Esophagus (tissue), 2 donors: ENCODE results near the gene TMEM117. TPM values are rescaled to one million over a fixed set of nuclear protein-coding genes. Genes with fewer than 3 reads are reported as not detected.

ENCODE experiments used
- H3K27ac ChIP-seq, 2 donors: one replicate each; pipeline ENCODE4 v1.5.1; 2013; ENCODE audit warnings: low read depth in 2 of 2, mild to moderate bottlenecking in 2 of 2, inconsistent platforms in 1 of 2, low read length in 1 of 2, moderate library complexity in 1 of 2
- H3K27me3 ChIP-seq, 2 donors: one replicate each; pipeline ENCODE4 v1.6.1; 2013; ENCODE audit warnings: low read length in 2 of 2, control low read depth in 1 of 2, mild to moderate bottlenecking in 1 of 2; ENCODE audit not compliant: insufficient read depth in 2 of 2, control insufficient read depth in 1 of 2
- H3K36me3 ChIP-seq, 2 donors: one replicate each; pipeline ENCODE4 v1.6.1; 2013; ENCODE audit warnings: low read length in 1 of 2; ENCODE audit not compliant: control insufficient read depth in 2 of 2, insufficient read depth in 2 of 2
- H3K4me1 ChIP-seq, 2 donors: one replicate each; pipeline ENCODE4 v1.6.1; 2013; ENCODE audit warnings: low read length in 1 of 2; ENCODE audit not compliant: control insufficient read depth in 2 of 2, insufficient read depth in 2 of 2
- H3K4me3 ChIP-seq, 2 donors: one replicate each; pipeline ENCODE4 v1.5.1; 2013; ENCODE audit warnings: low read length in 2 of 2, mild to moderate bottlenecking in 2 of 2, low read depth in 1 of 2, moderate library complexity in 1 of 2
- H3K9me3 ChIP-seq, 2 donors: one replicate each; pipeline ENCODE4 v1.6.1; 2013; ENCODE audit warnings: mild to moderate bottlenecking in 2 of 2, low read depth in 1 of 2, low read length in 1 of 2, moderate library complexity in 1 of 2; ENCODE audit not compliant: control insufficient read depth in 2 of 2, insufficient read depth in 1 of 2
- WGBS, 2 donors: extraction: QIAGEN DNeasy Blood & Tissue Kit; methylation state at CpG; one replicate each; pipeline ENCODE4 v1.1.7; 2013; 5-methylcytosine and 5-hydroxymethylcytosine counted together
- polyA plus RNA-seq, 2 donors: library from polyadenylated mRNA; stranded (reverse); fragments of 200-250 nt; gene quantifications; one replicate each; pipeline ENCODE4 v1.2.3, GENCODE V29; 2013
- donor health status: healthy with polysubstance abuse.
- donor health status: Bipolar disorder and iron deficiency.

Gene TMEM117
- polyA plus RNA-seq, 2 donors, result 5.2 to 6.6 TPM

GRCh38 chr12:43968736-43969135 lies 132.9 kb downstream of the TMEM117 start:
- no peaks in the 10 kb centered on the region for H3K9me3 ChIP-seq
- 82 to 83% methylated on average over 4 of the region's 4 CpGs for WGBS, 2 donors
- H3K27me3 ChIP-seq, result no peaks in the 10 kb centered on the region
- H3K4me1 ChIP-seq, result no peaks in the 10 kb centered on the region
- peaks cover 0 to 3% of the 10 kb centered on the region in 2 donors for H3K36me3 ChIP-seq
- H3K27ac ChIP-seq, result no peak overlapping the region
- H3K4me3 ChIP-seq, result no peak overlapping the region

- peaks cover 0 to 3% of the 10 kb centered on the region in 2 donors for H3K36me3 ChIP-seq
- H3K4me3 ChIP-seq, result no peak overlapping the region
- no peaks in the 10 kb centered on the region for H3K4me1 ChIP-seq
- H3K27ac ChIP-seq, result no peak overlapping the region
- WGBS, 2 donors, result 51 to 72% methylated on average over 2 of the region's 2 CpGs
- no peaks in the 10 kb centered on the region for H3K27me3 ChIP-seq
- H3K9me3 ChIP-seq, result no peaks in the 10 kb centered on the region
These were observed 134.0 kb downstream of the TMEM117 start for GRCh38 chr12:43969882-43970281.

- 57 to 79% methylated on average over 2 of the region's 2 CpGs for WGBS, 2 donors
- no peaks in the 10 kb centered on the region for H3K9me3 ChIP-seq
- no peak overlapping the region for H3K27ac ChIP-seq
- no peak overlapping the region for H3K4me3 ChIP-seq
- H3K27me3 ChIP-seq, result no peaks in the 10 kb centered on the region
- no peaks in the 10 kb centered on the region for H3K4me1 ChIP-seq
- peaks cover 0 to 3% of the 10 kb centered on the region in 2 donors for H3K36me3 ChIP-seq
These were observed 137.5 kb downstream of the TMEM117 start for GRCh38 chr12:43973385-43973784.

DNA sequence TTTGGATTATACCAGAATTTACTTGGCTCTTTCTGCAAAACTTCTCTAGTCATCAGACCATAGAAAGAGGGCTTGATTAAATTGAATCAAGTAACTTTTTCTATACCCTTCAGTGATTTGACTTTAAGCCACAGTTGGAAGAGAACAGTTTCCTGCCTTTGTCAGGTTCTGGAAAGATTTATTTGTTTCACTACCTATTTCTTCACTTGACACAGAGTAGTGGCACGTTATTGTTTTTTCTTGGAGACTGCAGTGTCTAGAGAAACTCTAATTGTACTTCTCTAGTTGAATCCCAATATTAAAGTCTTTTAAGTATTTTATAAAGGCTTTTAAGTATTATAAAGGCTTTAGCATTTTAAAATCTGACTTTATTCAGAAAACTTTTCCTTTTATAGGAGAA lies 138.1 kb downstream of the TMEM117 start:
- Histone ChIP-seq H3K27ac (no peak overlapping the region), H3K4me1 (no peaks in the 10 kb centered on the region), H3K9me3 (no peaks in the 10 kb centered on the region), H3K4me3 (no peak overlapping the region), H3K36me3 (peaks cover 0 to 3% of the 10 kb centered on the region in 2 donors), H3K27me3 (no peaks in the 10 kb centered on the region)
- 33 to 39% methylated on average over 1 of the region's 1 CpG for WGBS, 2 donors

- H3K27ac ChIP-seq, result no peak overlapping the region
- WGBS, 2 donors, result 74 to 82% methylated on average over 3 of the region's 3 CpGs
These were observed 140.1 kb downstream of the TMEM117 start for GRCh38 chr12:43976027-43976426.

GRCh38 chr12:43978556-43978955 lies 142.7 kb downstream of the TMEM117 start:
- no peak overlapping the region for H3K27ac ChIP-seq
- no peaks in the 10 kb centered on the region for H3K4me1 ChIP-seq
- H3K36me3 ChIP-seq, result no peaks in the 10 kb centered on the region
- H3K27me3 ChIP-seq, result no peaks in the 10 kb centered on the region
- WGBS, 2 donors, result 82 to 92% methylated on average over 2 of the region's 2 CpGs
- H3K4me3 ChIP-seq, result no peak overlapping the region
- peaks cover 0 to 2% of the 10 kb centered on the region in 2 donors for H3K9me3 ChIP-seq

More at GRCh38 chr12:43976027-43976426, 140.1 kb downstream of the TMEM117 start:
- Histone ChIP-seq H3K4me3 (no peak overlapping the region), H3K9me3 (peaks cover 0 to 2% of the 10 kb centered on the region in 2 donors), H3K27me3 (no peaks in the 10 kb centered on the region), H3K36me3 (peaks cover 0 to 3% of the 10 kb centered on the region in 2 donors), H3K4me1 (no peaks in the 10 kb centered on the region)

DNA sequence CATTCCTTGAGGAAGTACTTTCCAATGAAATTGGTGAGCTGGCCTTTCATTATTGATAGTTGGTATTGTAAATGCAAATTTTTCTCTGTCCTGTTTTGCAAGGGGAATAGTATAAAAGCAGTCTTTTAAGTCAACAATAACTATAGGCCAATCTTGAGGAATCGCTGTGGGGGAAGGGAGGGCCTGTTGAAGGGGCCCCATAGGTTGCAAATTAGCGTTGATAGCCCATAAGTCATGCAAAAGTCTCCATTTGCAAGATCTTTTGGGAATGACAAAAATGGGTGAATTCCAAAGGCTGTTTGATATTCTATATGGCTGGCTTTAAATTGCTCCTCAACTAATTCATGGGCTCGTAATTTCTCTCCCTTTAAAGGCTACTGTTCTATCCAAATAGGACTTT lies 143.6 kb downstream of the TMEM117 start:
- H3K27ac ChIP-seq, result no peak overlapping the region
- no peaks in the 10 kb centered on the region for H3K4me1 ChIP-seq
- H3K4me3 ChIP-seq, result no peak overlapping the region
- H3K9me3 ChIP-seq, result peaks cover 0 to 2% of the 10 kb centered on the region in 2 donors
- H3K27me3 ChIP-seq, result no peaks in the 10 kb centered on the region
- WGBS, 2 donors, result 85 to 89% methylated on average over 3 of the region's 3 CpGs
- H3K36me3 ChIP-seq, result no peaks in the 10 kb centered on the region

GRCh38 chr12:43980627-43981191 lies 144.8 kb downstream of the TMEM117 start:
- Histone ChIP-seq H3K27ac (no peak overlapping the region), H3K36me3 (no peaks in the 10 kb centered on the region)
- 77 to 95% methylated on average over 6 of the region's 6 CpGs for whole genome bisulfite sequencing, 2 donors

GRCh38 chr12:43981726-43982125 lies 145.8 kb downstream of the TMEM117 start:
- peaks cover 0 to 2% of the 10 kb centered on the region in 2 donors for H3K9me3 ChIP-seq
- no peaks in the 10 kb centered on the region for H3K36me3 ChIP-seq
- no peaks in the 10 kb centered on the region for H3K4me1 ChIP-seq
- H3K27me3 ChIP-seq, result no peaks in the 10 kb centered on the region
- no peak overlapping the region for H3K4me3 ChIP-seq
- H3K27ac ChIP-seq, result no peak overlapping the region

More at GRCh38 chr12:43980627-43981191, 144.8 kb downstream of the TMEM117 start:
- no peaks in the 10 kb centered on the region for H3K4me1 ChIP-seq
- H3K4me3 ChIP-seq, result no peak overlapping the region
- H3K9me3 ChIP-seq, result peaks cover 0 to 2% of the 10 kb centered on the region in 2 donors
- H3K27me3 ChIP-seq, result no peaks in the 10 kb centered on the region

DNA sequence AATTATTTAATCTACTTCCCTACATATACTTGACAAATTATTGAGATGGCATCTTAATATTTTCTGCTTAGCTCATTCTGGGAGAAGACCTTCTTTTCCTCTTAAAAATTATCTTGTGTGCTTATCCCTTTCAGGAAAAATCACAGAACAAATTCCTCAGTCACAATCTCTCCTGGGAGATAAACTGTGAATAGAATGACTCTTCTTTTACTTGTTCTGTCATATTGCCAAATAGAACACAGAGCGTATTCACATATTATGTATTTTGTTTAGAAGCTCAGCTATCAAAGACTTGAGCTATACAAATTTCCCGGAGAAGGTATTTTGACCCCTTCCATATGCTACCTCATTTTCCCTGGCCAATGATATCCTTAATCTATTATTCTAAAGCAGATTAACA lies 146.7 kb downstream of the TMEM117 start:
- no peaks in the 10 kb centered on the region for H3K27me3 ChIP-seq

More for the DNA sequence above, 146.7 kb downstream of the TMEM117 start:
- no peak overlapping the region for H3K4me3 ChIP-seq
- H3K36me3 ChIP-seq, result no peaks in the 10 kb centered on the region
- peaks cover 0 to 2% of the 10 kb centered on the region in 2 donors for H3K9me3 ChIP-seq
- H3K4me1 ChIP-seq, result no peaks in the 10 kb centered on the region
- 81 to 89% methylated on average over 2 of the region's 2 CpGs for WGBS, 2 donors
- H3K27ac ChIP-seq, result no peak overlapping the region
